ENCODE results near the gene STRAP. TPM values are rescaled to one million over a fixed set of nuclear protein-coding genes. Genes with fewer than 3 reads are reported as not detected.
A peak's percentile ranks its signal among the peaks of the same experiment; 100 is the strongest.

The STRAP gene
- total and polyA plus RNA-seq, 2 donors from 2014 or later = 85.9 to 99.1 TPM

- Histone ChIP-seq H3K36me3 (ENCODE audit: control insufficient read depth in 2 of 3, insufficient read depth in 3 of 3, low read length in 3 of 3) (peaks cover 0 to 29% (median 12%) of the 10 kb centered on the region in 3 donors), H3K9me3 (ENCODE audit: control insufficient read depth in 2 of 3, insufficient read depth in 1 of 3, low read length in 3 of 3) (no peaks in the 10 kb centered on the region), H3K27me3 (ENCODE audit: control insufficient read depth, insufficient read depth, low read length) (no peaks in the 10 kb centered on the region), H3K4me3 (ENCODE audit: low read length in 3 of 3) (no peak overlapping the region), H3K9ac (ENCODE audit: low read length in 3 of 3) (no peak overlapping the region), H3K27ac (ENCODE audit: low read depth in 2 of 2, low read length in 2 of 2) (no peak overlapping the region), H3K4me1 (ENCODE audit: control insufficient read depth in 2 of 3, insufficient read depth in 2 of 3, low read depth in 1 of 3, low read length in 3 of 3) (no peaks in the 10 kb centered on the region)
- peak; percentile 99 for FAIRE-seq
- DNase-seq = no peak
- TF ChIP-seq, protein P1, sequence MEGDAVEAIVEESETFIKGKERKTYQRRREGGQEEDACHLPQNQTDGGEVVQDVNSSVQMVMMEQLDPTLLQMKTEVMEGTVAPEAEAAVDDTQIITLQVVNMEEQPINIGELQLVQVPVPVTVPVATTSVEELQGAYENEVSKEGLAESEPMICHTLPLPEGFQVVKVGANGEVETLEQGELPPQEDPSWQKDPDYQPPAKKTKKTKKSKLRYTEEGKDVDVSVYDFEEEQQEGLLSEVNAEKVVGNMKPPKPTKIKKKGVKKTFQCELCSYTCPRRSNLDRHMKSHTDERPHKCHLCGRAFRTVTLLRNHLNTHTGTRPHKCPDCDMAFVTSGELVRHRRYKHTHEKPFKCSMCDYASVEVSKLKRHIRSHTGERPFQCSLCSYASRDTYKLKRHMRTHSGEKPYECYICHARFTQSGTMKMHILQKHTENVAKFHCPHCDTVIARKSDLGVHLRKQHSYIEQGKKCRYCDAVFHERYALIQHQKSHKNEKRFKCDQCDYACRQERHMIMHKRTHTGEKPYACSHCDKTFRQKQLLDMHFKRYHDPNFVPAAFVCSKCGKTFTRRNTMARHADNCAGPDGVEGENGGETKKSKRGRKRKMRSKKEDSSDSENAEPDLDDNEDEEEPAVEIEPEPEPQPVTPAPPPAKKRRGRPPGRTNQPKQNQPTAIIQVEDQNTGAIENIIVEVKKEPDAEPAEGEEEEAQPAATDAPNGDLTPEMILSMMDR (IDR thresholded peaks at IDR 0.05; ENCODE audit: borderline replicate concordance, extremely low read depth, insufficient read depth) = no peak
- intact Hi-C loops (cut with DNase I) = no loop called here
These were observed 11.1 kb downstream of the STRAP start for GRCh38 chr12:15893260-15893659.

DNA sequence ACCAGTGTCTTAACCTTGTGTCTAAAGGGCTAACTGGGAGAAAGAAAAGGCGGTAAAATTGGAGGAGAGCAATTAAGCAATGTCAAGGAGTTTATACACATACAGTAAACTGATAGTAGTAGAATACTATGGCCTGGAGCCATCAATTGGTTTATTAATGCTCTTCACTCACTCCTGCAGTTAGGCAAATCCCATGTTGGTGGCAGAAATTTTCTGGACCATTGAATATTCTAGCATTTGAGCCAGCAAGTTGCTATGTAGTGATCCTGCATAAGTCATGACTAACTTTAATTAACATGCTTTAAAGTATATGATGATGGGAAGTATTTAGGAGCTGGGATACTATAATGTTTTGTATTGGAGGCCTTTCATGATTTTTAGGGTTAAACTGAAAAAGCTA lies 14.7 kb downstream of the STRAP start:
- no peak for FAIRE-seq

DNA sequence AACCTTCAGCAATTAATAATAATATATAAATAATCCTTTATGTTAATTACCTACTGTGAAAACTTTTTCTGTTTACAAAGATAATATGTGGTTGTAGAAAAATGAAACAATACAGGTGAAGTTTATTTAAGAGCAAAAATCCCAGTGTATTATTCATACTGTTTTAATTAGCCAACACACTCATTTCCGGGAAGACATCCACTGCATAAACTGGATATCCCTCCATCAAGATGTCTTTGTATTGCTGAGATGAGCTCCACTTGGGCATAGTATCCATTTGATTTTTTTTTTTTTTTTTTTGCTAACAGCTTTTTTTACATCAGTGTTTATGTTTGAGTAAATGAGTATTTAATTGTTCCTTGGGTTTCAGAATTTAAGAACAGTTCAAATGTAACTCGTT lies 15.2 kb downstream of the STRAP start:
- H3K4me1 ChIP-seq (ENCODE audit: control insufficient read depth in 2 of 3, insufficient read depth in 2 of 3, low read depth in 1 of 3, low read length in 3 of 3) = no peaks in the 10 kb centered on the region
- TF ChIP-seq, protein P1 (IDR thresholded peaks at IDR 0.05; ENCODE audit: borderline replicate concordance, extremely low read depth, insufficient read depth) = no peak
- H3K9ac ChIP-seq (ENCODE audit: low read length in 3 of 3) = no peak overlapping the region
- peaks cover 3 to 17% (median 11%) of the 10 kb centered on the region in 3 donors for H3K36me3 ChIP-seq (ENCODE audit: control insufficient read depth in 2 of 3, insufficient read depth in 3 of 3, low read length in 3 of 3)
- no peak overlapping the region for H3K4me3 ChIP-seq (ENCODE audit: low read length in 3 of 3)
- FAIRE-seq (no peak), DNase-seq (no peak)
- H3K27me3 ChIP-seq (ENCODE audit: control insufficient read depth, insufficient read depth, low read length) = no peaks in the 10 kb centered on the region
- no peaks in the 10 kb centered on the region for H3K9me3 ChIP-seq (ENCODE audit: control insufficient read depth in 2 of 3, insufficient read depth in 1 of 3, low read length in 3 of 3)
- intact Hi-C loops (cut with DNase I) = no loop called here
- no peak overlapping the region for H3K27ac ChIP-seq (ENCODE audit: low read depth in 2 of 2, low read length in 2 of 2)

More for the DNA sequence above, 14.7 kb downstream of the STRAP start:
- Histone ChIP-seq H3K4me3 (ENCODE audit: low read length in 3 of 3) (no peak overlapping the region), H3K9ac (ENCODE audit: low read length in 3 of 3) (no peak overlapping the region), H3K36me3 (ENCODE audit: control insufficient read depth in 2 of 3, insufficient read depth in 3 of 3, low read length in 3 of 3) (peaks cover 3 to 17% (median 11%) of the 10 kb centered on the region in 3 donors), H3K9me3 (ENCODE audit: control insufficient read depth in 2 of 3, insufficient read depth in 1 of 3, low read length in 3 of 3) (no peaks in the 10 kb centered on the region), H3K27me3 (ENCODE audit: control insufficient read depth, insufficient read depth, low read length) (no peaks in the 10 kb centered on the region), H3K4me1 (ENCODE audit: control insufficient read depth in 2 of 3, insufficient read depth in 2 of 3, low read depth in 1 of 3, low read length in 3 of 3) (no peaks in the 10 kb centered on the region), H3K27ac (ENCODE audit: low read depth in 2 of 2, low read length in 2 of 2) (no peak overlapping the region)
- DNase-seq = no peak
- intact Hi-C loops (cut with DNase I) = no loop called here
- TF ChIP-seq, protein P1 (IDR thresholded peaks at IDR 0.05; ENCODE audit: borderline replicate concordance, extremely low read depth, insufficient read depth) = no peak

GRCh38 chr12:15899282-15899870 lies 17.2 kb downstream of the STRAP start:
- H3K36me3 ChIP-seq (ENCODE audit: control insufficient read depth in 2 of 3, insufficient read depth in 3 of 3, low read length in 3 of 3) = peaks cover 3 to 25% (median 19%) of the 10 kb centered on the region in 3 donors
- TF ChIP-seq, protein P1 (IDR thresholded peaks at IDR 0.05; ENCODE audit: borderline replicate concordance, extremely low read depth, insufficient read depth) = peak; percentile 40
- no peak overlapping the region for H3K27ac ChIP-seq (ENCODE audit: low read depth in 2 of 2, low read length in 2 of 2)
- H3K9ac ChIP-seq (ENCODE audit: low read length in 3 of 3) = no peak overlapping the region
- H3K4me3 ChIP-seq (ENCODE audit: low read length in 3 of 3) = no peak overlapping the region
- peak in 2 of 5 donors; percentile 35 for DNase-seq
- no peaks in the 10 kb centered on the region for H3K4me1 ChIP-seq (ENCODE audit: control insufficient read depth in 2 of 3, insufficient read depth in 2 of 3, low read depth in 1 of 3, low read length in 3 of 3)
- H3K27me3 ChIP-seq (ENCODE audit: control insufficient read depth, insufficient read depth, low read length) = no peaks in the 10 kb centered on the region
- peak; percentile 69 for FAIRE-seq
- no peaks in the 10 kb centered on the region for H3K9me3 ChIP-seq (ENCODE audit: control insufficient read depth in 2 of 3, insufficient read depth in 1 of 3, low read length in 3 of 3)
- intact Hi-C loops (cut with DNase I) = no loop called here

All from kidney (tissue), 14 donors.